SK-N-SH (cell line): Measurements from ENCODE around the gene ASB9.

ENCODE experiments used
- RFX5 ChIP-seq: IDR thresholded peaks from 2 replicates; pipeline ENCODE4 v1.6.1; 2012; ENCODE audit warnings: mild to moderate bottlenecking, improper control_type of control experiment, low read length
- YY1 ChIP-seq: IDR thresholded peaks from 2 replicates; pipeline ENCODE4 v1.4.0; 2012; ENCODE audit warnings: low read depth, mild to moderate bottlenecking
- TF ChIP-seq, protein P1 (sequence below): fragments of 200-600 bp; sonication (generic); IDR thresholded peaks from 2 replicates; pipeline ENCODE4 v1.6.1; 2017; ENCODE audit warnings: antibody characterized with exemption, mild to moderate bottlenecking, moderate library complexity
- TF ChIP-seq, protein P2 (sequence below): IDR thresholded peaks from 2 replicates; pipeline ENCODE4 v1.6.1; 2012; ENCODE audit warnings: mild to moderate bottlenecking, low read depth, low read length, moderate library complexity
- TF ChIP-seq, protein P3 (sequence below): fragments of 150-350 bp; IDR thresholded peaks from 2 replicates; pipeline ENCODE4 v1.6.1; 2016; ENCODE audit warnings: mild to moderate bottlenecking, low read depth, low read length

DNA sequence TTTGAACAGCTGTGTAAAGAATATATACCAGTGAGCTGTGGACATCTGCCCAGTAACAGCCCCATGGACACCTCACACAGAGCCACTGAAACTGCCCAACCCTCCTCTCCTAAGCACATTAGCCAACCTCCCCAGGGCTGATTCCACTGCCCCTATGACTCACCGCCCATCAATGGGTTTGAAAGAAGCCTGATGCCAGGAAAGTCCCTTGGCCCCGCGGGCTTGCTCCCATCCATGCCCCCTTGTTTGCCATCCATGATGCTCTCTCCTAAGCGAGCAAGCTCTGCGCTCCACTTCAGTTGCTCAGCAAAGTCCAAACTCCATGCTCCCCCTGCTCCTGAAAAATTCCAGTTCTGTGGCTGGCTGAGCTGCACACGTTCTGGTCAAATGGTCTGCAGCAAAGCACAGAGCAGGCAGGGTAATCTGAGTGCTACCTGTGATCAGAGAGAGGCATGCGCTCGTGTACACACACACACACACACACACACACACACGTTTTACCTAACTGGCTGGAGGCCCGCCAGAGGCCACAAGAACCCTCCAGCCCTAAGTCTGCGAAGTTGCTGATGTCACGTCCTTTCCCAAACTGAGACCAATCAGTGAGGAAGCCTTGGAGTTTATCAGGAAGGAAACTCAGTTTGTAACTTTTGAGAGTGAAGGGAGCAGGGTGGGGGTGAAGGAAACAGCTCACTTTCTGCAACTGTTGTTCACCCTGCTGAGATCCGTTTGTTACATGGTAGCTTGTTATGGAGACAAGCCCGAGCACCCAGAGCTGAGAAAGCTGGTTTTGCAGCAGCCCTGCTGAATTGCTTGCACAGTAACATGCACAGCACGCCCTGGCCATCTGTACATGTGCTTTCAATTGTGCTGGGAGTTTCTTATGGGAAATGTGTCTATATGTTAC is at the start of gene ASB9:
- TF ChIP-seq YY1 (no peak), RFX5 (peak; percentile 80)
- TF ChIP-seq, protein P1, sequence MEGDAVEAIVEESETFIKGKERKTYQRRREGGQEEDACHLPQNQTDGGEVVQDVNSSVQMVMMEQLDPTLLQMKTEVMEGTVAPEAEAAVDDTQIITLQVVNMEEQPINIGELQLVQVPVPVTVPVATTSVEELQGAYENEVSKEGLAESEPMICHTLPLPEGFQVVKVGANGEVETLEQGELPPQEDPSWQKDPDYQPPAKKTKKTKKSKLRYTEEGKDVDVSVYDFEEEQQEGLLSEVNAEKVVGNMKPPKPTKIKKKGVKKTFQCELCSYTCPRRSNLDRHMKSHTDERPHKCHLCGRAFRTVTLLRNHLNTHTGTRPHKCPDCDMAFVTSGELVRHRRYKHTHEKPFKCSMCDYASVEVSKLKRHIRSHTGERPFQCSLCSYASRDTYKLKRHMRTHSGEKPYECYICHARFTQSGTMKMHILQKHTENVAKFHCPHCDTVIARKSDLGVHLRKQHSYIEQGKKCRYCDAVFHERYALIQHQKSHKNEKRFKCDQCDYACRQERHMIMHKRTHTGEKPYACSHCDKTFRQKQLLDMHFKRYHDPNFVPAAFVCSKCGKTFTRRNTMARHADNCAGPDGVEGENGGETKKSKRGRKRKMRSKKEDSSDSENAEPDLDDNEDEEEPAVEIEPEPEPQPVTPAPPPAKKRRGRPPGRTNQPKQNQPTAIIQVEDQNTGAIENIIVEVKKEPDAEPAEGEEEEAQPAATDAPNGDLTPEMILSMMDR, result no peak
- TF ChIP-seq, protein P2, sequence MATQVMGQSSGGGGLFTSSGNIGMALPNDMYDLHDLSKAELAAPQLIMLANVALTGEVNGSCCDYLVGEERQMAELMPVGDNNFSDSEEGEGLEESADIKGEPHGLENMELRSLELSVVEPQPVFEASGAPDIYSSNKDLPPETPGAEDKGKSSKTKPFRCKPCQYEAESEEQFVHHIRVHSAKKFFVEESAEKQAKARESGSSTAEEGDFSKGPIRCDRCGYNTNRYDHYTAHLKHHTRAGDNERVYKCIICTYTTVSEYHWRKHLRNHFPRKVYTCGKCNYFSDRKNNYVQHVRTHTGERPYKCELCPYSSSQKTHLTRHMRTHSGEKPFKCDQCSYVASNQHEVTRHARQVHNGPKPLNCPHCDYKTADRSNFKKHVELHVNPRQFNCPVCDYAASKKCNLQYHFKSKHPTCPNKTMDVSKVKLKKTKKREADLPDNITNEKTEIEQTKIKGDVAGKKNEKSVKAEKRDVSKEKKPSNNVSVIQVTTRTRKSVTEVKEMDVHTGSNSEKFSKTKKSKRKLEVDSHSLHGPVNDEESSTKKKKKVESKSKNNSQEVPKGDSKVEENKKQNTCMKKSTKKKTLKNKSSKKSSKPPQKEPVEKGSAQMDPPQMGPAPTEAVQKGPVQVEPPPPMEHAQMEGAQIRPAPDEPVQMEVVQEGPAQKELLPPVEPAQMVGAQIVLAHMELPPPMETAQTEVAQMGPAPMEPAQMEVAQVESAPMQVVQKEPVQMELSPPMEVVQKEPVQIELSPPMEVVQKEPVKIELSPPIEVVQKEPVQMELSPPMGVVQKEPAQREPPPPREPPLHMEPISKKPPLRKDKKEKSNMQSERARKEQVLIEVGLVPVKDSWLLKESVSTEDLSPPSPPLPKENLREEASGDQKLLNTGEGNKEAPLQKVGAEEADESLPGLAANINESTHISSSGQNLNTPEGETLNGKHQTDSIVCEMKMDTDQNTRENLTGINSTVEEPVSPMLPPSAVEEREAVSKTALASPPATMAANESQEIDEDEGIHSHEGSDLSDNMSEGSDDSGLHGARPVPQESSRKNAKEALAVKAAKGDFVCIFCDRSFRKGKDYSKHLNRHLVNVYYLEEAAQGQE, result no peak
- TF ChIP-seq, protein P3, sequence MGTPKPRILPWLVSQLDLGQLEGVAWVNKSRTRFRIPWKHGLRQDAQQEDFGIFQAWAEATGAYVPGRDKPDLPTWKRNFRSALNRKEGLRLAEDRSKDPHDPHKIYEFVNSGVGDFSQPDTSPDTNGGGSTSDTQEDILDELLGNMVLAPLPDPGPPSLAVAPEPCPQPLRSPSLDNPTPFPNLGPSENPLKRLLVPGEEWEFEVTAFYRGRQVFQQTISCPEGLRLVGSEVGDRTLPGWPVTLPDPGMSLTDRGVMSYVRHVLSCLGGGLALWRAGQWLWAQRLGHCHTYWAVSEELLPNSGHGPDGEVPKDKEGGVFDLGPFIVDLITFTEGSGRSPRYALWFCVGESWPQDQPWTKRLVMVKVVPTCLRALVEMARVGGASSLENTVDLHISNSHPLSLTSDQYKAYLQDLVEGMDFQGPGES, result no peak
